SH-SY5Y (cell line): ENCODE data around the gene PHLPP1.

Experiments used
- GATA2 ChIP-seq: IDR thresholded peaks from 2 replicates; pipeline ENCODE4 v1.6.1; 2011; ENCODE audit warnings: mild to moderate bottlenecking, low read depth, low read length
- GATA3 ChIP-seq: IDR thresholded peaks from 2 replicates; pipeline ENCODE4 v1.6.1; 2011; ENCODE audit warnings: low read depth, mild to moderate bottlenecking, low read length, moderate library complexity

DNA sequence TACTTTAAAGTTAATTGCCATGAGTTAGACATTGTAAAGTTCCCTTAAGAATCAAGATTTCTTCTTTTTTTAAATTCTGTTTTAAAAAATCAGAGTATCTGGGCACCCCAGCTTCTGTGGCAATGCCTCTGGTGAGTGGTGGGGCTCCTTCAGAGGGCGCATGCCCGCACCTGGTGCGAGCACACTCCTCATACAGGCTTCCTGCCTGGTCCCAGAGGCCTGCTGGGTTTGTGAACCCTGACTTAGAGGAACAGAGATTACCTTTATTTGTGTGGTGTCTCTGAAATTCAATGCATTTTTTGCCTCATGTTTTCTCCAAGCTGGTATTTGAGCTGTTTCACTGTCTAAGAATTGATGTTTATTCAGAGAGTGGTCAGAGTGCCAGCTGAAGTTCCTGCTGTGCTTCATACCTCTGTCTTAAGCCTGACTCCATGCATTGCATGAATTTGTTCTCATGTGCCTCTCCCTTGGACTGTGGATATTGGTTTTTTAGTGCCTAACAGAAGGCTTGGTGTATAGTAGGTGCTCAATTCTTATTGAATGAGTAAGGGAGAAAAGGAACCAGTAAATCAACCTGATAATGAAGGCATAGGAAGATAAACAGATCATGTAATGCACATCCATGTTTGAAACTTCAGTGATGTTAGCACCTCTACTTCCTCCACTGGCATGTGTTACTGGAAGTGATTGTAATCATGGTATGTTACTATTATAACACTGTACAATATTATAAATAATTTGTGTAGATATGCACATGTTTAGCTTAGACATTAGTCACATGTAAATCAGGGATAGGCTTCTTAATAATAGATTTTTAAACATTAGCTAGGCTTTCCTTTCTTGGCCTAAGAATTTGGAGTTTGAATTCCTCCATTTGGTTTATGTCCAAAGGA, 29.0 kb downstream of the PHLPP1 start:
- no peak for TF ChIP-seq GATA2
- no peak for TF ChIP-seq GATA3
